GM18498 (cell line): Measurements from ENCODE around the gene CCDC57.

Experiments used
- ATAC-seq: cut with Tn5 transposase; IDR thresholded peaks from one replicate; pipeline ENCODE4 v1.9.1; 2021; ENCODE audit warnings: mild to moderate bottlenecking, moderate library complexity; ENCODE audit not compliant: unreplicated experiment

The CCDC57 gene

DNA sequence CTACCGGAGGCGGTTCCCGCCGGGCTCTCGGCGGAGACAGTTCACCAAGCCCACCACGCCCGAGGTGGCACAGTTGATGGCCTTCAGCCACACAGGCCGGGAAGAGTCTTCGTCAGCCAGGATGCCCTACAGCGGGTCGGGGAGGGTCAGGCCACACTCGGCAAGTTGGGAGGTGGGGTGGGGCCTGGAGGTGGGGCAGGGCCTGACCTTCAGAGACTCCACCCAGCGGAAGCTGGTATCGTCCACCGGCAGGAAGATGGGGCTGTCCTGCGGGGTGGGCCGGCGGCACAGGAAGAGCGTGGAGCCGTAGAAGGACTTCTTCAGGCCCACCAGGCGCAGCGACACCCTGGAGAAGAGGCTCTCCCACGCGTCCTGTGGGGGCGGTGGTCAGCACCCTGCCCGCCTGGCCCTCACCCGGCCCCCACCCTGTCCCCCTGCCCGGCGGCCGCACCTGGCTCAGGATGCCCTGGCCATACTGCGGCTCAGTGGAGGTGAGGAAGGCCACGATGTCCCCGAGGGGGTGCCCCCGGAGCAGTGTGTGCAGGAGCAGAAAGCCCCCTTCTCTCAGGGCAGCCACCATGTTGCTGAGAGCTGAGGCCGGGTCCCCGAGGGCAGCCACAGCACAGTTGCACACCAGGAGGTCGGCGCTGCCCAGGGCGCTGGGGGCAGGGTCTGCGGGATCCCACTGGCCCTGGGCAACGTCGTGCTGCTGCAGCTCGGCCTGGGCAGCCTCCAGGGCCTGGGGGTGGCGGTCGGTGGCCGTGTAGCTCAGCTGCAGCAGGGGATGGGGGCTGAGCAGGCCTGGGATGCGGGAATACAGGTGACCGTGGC is 127.4 kb downstream of the CCDC57 start:
- ATAC-seq = no peak

DNA sequence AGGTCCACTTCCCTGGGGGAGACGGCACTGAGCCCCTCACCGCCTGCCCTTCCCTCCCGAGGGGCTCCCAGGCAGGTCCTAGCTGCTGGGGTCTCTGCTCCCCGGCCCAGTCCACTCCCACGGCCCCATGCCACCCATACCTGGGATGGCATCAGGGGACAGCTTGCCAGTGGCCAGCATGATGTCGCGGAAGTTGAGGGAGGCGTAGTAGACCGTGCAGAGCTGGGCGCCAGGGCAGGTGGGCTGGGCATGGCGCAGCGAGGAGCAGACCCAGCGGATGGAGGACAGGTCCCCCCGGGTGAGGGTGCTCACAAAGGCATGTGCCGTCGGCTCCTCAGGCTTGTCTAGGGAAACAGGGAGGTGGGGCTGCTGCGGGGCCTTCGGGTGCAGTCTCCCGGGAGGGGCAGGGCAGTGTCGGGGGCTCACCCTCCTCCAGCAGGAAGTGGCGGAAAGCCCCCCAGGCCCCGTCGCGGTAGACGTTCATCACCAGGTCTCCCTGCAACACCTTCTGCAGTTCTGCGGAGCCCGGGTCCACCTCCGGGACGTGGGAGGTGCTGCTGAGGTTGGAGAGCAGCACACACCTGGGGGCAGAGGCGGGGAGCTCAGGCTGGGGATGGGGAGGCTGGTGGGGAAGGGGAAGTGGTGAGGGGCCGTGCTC is 128.1 kb downstream of the CCDC57 start:
- ATAC-seq = no peak

GRCh38 chr17:82083533-82084359 is 128.9 kb downstream of the CCDC57 start:
- no peak for ATAC-seq

DNA sequence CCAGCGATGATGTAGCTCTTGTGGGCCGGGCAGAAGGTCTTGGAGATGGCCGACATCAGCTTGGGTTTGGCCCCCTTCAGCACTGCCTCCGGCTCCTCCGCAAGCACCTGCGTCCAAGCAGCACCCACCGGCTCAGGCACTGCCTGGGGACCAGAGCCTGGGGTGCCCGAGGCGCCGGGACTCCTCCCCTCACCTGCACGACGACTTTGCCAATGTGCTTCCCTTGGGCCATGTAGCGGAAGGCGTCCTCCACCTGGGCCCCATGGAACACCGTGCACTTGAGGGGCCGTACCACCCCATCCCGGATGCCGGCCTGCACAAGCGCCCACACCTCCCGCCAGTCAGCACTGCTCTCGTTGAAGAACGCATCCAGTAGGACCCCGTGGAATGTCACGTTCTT is 129.6 kb downstream of the CCDC57 start:
- ATAC-seq = no peak

DNA sequence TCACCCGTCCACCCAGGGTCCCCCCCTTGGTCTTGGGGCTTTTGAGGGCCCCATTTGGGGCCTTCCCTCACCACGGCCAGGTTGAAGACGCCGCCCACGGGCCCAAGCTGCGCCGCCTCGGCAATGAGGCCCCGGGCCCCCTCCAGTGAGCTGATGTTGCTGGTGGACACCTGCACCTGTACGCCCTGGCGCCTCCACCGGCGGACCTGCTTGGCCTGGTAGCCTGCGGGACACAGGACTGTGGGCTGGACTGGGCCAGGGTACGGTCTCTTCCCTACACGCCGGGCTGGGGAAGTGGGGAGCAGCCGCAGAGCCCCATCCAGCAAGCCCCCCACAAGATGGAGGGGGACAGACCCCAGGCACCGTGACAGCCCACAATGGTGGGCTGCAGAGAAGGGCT is 130.2 kb downstream of the CCDC57 start:
- no peak for ATAC-seq

DNA sequence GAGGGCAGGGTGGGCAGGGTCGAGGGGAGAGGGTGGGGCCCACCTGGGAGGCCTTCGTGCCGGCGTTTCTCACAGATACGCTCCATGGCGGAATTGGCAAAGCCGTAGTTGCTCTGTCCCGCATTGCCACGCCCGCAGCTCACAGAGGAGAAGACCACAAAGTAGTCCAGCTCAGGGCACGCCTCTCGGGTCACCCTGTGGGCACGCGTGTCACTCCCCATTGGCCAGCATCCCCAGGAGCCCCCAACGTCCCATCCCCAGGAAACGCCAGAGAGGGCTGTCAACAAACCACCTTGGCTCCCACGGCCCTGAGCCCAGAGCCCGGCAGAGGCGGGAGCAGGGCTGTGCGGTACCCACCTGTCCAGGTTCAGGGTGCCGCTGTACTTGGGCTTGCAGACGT is 130.7 kb downstream of the CCDC57 start:
- no peak for ATAC-seq

- no peak for ATAC-seq
Observed at GRCh38 chr17:82081546-82081945, 131.1 kb downstream of the CCDC57 start.

GRCh38 chr17:82080789-82081464 is 131.7 kb downstream of the CCDC57 start:
- no peak for ATAC-seq

DNA sequence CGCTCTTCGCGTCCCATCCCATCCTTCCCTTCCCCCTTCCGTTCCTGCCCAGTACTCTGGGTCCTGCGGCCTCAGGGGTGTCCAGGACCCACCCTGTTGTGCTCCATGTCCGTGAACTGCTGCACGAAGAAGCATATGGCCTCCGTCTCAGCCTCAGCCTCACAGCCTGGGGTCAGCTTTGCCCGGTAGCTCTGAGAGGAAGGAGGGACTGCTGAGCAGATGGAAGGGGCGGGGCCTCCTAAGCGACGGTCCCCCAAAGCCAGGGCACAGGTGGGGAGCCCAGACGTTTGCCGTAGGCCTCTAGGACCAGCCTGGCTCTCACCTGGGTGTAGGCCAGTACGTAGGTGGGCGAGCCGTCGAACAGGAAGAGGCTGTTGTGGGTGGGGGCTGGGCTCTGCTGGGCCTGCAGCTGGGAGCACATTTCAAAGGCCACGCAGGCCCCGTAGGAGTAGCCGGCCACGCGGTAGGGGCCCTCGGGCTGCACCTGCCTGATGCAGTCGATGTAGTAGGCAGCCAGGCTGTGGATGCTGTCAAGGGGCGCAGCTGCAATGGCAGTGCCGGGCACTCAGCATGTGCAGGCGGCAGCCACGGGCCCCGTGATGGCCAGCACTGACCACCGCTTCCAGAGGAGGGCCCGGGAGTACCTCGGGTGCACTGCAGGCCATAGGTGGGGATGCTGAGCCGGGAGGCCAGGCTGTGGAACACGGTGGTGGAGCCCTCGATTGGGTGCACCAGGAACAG is 132.4 kb downstream of the CCDC57 start:
- ATAC-seq = no peak

DNA sequence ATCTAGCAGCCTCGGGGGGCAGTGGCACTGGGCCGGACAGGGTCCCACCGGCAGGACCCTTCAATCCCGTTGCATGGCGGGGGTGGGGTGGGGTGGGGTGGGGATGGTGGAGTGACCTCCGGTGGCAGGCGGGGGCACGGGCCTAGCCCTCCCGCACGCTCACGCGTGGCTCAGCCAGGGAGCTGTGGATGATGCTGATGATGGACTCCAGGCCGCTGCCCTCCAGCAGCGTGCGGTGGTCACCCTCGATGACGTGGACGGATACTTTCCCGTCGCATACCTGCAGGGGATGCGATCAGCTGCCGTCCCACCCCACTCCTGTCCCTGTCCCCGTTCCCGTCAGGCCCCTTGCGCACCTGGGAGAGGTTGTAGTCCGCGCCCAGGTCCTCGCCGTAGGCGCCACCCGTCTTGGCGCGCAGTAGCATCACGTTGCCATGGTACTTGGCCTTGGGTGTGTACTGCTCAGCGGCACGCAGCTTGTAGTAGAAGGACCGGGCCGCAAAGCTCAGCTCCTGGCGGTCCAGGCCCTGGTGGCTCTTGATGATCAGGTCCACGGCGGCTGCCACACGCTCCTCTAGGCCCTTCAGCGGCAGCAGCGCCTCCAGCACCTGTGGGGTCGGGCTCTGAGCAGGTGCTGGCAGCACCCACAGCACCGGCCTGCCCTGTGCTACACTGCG is 133.5 kb downstream of the CCDC57 start:
- no peak for ATAC-seq

DNA sequence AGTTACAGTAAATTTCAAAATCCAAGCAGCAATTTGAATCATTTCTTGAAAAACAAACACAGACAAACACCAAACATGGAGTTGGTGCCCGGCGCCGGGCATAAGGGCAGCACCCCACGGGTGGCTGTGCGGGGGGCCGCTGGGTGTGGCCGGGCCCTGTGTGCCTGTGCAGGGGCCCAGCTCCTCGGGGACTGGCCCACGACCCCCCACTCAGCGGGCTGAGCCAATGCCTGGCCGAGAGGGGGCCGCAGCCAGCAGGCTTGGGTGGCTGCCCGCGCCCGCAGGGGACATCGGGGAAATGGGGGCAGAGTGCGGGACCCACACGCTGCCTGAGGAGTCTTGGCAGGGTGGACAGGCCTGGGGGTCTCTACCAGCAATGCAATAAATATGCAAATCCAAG is 134.2 kb downstream of the CCDC57 start:
- ATAC-seq = no peak

GRCh38 chr17:82077617-82078358 is 134.9 kb downstream of the CCDC57 start:
- no peak for ATAC-seq

GRCh38 chr17:82076785-82077591 is 135.7 kb downstream of the CCDC57 start:
- ATAC-seq = no peak

DNA sequence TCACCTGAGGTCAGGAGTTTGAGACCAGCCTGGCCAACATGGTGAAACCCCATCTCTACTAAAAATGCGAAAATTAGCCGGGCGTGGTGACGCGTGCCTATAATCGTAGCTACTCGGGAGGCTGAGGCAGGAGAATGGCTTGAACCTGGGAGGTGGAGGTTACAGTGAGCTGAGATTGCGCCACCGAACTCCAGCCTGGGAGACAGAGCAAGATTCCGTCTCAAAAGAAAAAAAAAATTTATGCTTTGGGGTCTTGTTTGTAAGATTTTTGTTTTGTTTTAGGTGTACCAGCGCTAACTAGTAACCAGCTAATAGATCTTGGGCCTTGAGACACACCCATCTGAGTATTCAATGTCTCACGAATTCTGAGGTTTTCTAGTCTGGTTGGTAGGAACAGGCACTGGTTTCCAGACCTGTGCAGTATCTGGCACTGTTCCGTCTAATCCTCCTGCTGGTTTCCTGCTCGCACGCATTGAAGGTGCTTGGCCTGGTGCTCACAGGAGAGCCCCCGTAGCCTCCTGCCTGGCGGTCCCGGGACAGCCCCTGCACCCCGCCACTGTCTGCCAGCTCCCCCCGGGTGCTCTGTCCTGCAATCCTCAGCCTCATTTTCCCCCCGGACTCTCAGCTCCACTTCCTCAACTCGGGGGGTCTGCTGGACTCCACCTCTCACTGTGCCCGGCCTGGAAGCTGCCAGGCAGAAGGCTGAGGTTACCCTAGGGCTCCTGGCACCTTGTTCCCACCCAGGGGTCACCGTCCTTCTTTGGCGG is 136.4 kb downstream of the CCDC57 start:
- ATAC-seq = no peak

DNA sequence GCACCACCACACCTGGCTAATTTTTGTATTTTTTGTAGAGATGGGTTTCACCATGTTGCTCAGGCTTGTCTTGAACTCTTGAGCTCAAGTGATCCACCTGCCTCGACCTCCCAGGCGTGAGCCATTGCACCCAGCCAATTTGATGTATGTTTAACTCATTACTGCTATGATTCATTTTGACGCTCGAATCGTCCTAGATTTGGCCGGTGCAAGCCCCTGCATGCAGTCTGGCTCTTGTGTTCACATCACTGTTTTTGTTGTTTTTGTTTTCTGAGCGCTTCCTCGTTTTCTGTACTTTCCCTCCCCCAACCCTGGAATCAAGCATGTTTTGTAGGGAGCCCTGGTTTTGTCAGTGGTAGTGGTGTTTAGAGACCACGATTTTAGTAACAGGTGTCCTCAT is 139.2 kb downstream of the CCDC57 start:
- ATAC-seq = no peak

DNA sequence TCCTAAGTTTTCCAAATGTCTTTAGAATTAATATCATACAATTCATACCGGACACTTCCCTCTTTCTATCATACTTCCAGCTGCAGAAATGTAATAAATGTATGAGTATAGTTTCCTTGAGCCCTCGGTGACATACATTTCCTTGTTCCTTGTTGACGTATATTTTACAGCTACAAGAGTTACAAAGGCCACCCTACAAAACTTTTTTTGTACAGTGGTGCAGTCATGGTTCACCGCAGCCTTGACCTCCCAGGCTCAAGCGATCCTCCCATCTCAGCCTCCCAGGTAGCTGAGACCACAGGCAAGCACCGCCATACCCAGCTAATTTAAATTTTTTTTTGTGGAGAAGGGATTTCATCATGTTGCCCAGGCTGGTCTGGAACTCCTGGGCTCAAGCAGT is 139.8 kb downstream of the CCDC57 start:
- no peak for ATAC-seq

DNA sequence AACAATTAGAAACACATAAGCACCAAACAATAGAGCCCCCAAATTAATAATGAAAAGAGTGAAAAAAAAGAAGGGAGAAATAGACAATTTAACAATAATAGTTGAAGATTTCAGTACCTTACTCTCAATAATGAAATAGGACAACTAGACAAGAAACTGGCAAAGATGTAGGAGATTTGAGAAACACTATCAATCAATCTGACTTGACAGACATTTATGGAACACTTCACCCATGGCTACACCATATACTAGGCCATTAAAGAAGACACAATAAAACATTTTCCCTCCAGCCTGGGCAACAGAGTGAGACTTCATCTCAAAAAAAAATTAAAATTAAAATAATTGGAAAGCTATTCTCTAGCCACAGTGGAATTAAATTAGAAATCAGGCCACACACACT is 142.0 kb downstream of the CCDC57 start:
- no peak for ATAC-seq
